Pancreas (tissue), 10 donors: ENCODE results near the gene PSMG3. TPM values are rescaled to one million over a fixed set of nuclear protein-coding genes. Genes with fewer than 3 reads are reported as not detected.
"Not testable (repeated sequence)": the region's sequence is repeated elsewhere in the genome, so short reads cannot be mapped to it uniquely, and the experiment has no call there.

Source experiments
- ATAC-seq, 4 donors: fragments of 200-7000 bp; cut with Tn5 transposase; one replicate each; pipeline versions ENCODE4 v1.8.0 to v1.9.1; 2020; ENCODE audit warnings: mild to moderate bottlenecking in 4 of 4, moderate library complexity in 4 of 4
- DNase-seq, 6 donors: peaks; one replicate each; pipeline ENCODE4 v3.0.0-alpha.2; 2020
- FAIRE-seq: peaks from 2 replicates; lab custom pipeline; 2012; peaks lifted over from hg19 to GRCh38; lab: Jason Lieb, UNC
- H3K27ac ChIP-seq, 4 donors: fragments of 200-600 bp; sonication (generic); 1 replicate in 3 of 4; 2 replicates in 1 of 4; pipeline versions ENCODE4 v1.5.0 to v1.8.0; 2020
- H3K27me3 ChIP-seq, 4 donors: fragments of 200-600 bp; one replicate each; pipeline ENCODE4 v1.8.0; 2021
- H3K36me3 ChIP-seq, 3 donors: fragments of 200-600 bp; sonication (generic) in 1 of 3; one replicate each; pipeline versions ENCODE4 v1.5.0 to v1.8.0; 2020 to 2021
- H3K4me1 ChIP-seq, 3 donors: fragments of 200-600 bp; one replicate each; pipeline ENCODE4 v1.8.0; 2021
- H3K4me3 ChIP-seq, 4 donors: fragments of 200-600 bp; sonication (generic) in 2 of 4; one replicate each; pipeline versions ENCODE4 v1.5.0 to v1.8.0; 2020 to 2021
- H3K9me3 ChIP-seq, 4 donors: fragments of 200-600 bp; one replicate each; pipeline ENCODE4 v1.8.0; 2021
- WGBS, 2 donors: extraction: QIAGEN DNeasy Blood & Tissue Kit; methylation state at CpG; one replicate each; pipeline ENCODE4 v1.1.7; 2013; 5-methylcytosine and 5-hydroxymethylcytosine counted together
- intact Hi-C, 3 donors: fragments of 100-400 bp; cut with DNase I; formaldehyde crosslinking; loops; one replicate each; pipeline versions ENCODE4 v1.11.1 to v1.14.2; 2022
- polyA plus RNA-seq, 2 donors: library from polyadenylated mRNA; stranded (reverse); fragments of 200-250 nt; gene quantifications; one replicate each; pipeline ENCODE4 v1.2.3, GENCODE V29; 2013
- total RNA-seq, 6 donors: library from RNA; stranded (reverse); fragmentation: NEBNext Ultra II Directional in 4 of 6; extraction: Animal tissue kit (Norgen Biotek cat#: 25700) in 4 of 6; gene quantifications; one replicate each; pipeline versions ENCODE4 v1.2.1 to v1.2.4, GENCODE V29; 2021 to 2023
- TF ChIP-seq, protein P1 (sequence below), 4 donors: fragments of 200-600 bp; sonication (generic) in 3 of 4; IDR thresholded peaks; one replicate each; pipeline versions ENCODE4 v1.5.0 to v1.8.0; 2021; ENCODE audit warnings: antibody characterized with exemption in 4 of 4
- donor health status: healthy with polysubstance abuse.
- donor health status: DM: no; HTN: no; CAD: no; lungs with moderate emphysema.
- donor health status: DM: no; HTN: no; CAD: no.
- donor health status: control.
- donor health status: control.
- donor health status: Bipolar disorder and iron deficiency.
- donor health status: DM: yes; HTN: yes; CAD: no.
- donor health status: DM: no; HTN: no; CAD: no.
- donor health status: DM: no; HTN: no; CAD: no.
- donor health status: DM: yes; HTN: yes; CAD: no.

The PSMG3 gene
- total and polyA plus RNA-seq, 8 donors, result 6.7 to 46.1 (median 11.1) TPM

DNA sequence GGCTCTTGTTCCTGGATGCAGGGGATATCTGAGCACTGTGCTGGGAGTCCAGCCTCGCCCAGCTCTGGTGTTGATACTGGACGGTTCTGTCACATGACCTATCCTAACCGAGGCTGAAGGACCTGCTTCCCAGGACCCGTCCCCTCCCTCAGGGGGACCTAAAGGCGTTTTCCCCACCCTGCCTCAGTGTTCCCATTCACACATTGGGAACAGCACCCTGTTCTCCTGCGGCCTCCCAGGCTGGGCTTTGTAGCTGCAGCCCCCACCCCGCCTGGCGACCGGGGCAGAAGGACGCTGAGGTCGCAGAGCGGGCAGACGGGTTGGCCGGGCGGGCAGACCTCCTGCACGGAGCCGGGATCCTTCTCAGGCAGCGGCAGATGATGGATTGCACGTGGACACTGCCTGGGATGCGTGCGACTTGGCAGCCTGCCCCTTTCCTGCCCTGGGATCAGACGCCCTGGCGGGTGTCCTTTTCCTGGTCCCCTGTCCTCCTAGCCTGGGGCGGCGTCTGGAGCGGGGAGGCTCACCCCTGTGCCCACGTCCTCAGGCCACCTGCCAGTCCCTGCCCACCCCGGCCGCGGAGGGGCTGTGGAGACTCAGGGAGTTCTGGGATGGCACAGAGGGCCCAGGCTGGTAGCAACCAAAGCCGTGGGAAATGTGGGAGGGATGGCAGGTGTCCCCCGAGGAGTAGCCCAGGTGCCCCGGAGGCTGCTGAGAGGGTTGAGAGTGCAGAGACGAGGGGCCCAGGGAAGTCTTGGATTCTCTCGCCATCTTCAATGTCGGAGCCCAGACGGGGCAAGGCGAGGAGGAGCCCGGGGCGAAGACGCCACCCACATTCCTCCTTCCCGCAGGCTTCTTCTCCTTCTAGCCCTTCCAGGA is 17.2 kb upstream of the PSMG3 start:
- intact Hi-C loops, result loop anchor here in 1 of 3 donors (10.0 kb wide), 1 partner anchor 628 kb away; no protein-coding TSS in a partner anchor
- Histone ChIP-seq H3K27ac (no peak overlapping the region), H3K9me3 (no peaks in the 10 kb centered on the region), H3K36me3 (no peaks in the 10 kb centered on the region), H3K4me1 (peaks cover 0 to 6% (median 0%) of the 10 kb centered on the region in 3 donors), H3K4me3 (no peak overlapping the region), H3K27me3 (no peaks in the 10 kb centered on the region)
- FAIRE-seq (no peak), DNase-seq (peak in 4 of 6 donors; percentile 39 to 67 (median 53)), ATAC-seq (peak; percentile 64 to 84 (median 70))
- TF ChIP-seq, protein P1, sequence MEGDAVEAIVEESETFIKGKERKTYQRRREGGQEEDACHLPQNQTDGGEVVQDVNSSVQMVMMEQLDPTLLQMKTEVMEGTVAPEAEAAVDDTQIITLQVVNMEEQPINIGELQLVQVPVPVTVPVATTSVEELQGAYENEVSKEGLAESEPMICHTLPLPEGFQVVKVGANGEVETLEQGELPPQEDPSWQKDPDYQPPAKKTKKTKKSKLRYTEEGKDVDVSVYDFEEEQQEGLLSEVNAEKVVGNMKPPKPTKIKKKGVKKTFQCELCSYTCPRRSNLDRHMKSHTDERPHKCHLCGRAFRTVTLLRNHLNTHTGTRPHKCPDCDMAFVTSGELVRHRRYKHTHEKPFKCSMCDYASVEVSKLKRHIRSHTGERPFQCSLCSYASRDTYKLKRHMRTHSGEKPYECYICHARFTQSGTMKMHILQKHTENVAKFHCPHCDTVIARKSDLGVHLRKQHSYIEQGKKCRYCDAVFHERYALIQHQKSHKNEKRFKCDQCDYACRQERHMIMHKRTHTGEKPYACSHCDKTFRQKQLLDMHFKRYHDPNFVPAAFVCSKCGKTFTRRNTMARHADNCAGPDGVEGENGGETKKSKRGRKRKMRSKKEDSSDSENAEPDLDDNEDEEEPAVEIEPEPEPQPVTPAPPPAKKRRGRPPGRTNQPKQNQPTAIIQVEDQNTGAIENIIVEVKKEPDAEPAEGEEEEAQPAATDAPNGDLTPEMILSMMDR (IDR thresholded peaks at IDR 0.05), result no peak
- WGBS, 2 donors, result 22 to 24% methylated on average over 40 to 42 of the region's 42 CpGs

DNA sequence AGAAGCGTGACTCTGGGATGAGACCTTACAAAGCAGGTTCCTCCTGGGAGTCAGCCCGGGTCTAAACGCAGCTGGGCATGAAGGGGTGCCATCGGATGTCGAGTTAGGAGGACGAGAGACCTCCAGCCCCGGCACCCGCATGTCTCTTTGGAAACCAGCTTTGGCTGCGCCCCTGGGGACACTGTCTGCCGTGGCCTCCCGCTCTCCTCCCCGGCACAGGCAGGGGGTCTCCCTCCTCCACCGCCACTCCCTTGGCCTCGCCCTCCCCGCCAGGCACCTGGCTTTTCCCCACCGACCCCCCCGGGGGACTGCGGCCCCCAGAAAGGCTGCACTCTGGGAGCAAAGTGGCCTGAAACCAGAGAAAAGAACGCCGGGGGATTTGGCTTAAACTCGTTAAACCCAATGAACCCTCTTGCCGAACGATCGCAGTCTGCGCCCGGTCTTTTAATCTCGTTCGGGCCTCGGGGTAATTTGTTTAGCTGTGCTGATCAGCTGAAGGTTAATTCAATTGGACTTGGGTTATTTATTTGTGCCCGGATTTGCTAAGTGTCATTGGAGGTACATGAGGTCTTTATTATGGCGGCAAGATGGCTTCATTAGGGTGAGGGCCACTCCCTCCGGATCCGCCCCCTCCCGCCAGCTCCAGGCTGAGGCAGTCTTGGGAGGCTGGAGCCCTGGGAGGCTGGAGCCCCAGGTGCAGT is 16.4 kb upstream of the PSMG3 start:
- intact Hi-C loops, result loop anchor here in 1 of 3 donors (10.0 kb wide), 1 partner anchor 629 kb away; no protein-coding TSS in a partner anchor
- WGBS, 2 donors, result 80 to 82% methylated on average over 34 of the region's 34 CpGs
- TF ChIP-seq, protein P1 (IDR thresholded peaks at IDR 0.05), result no peak
- DNase-seq (peak in 1 of 6 donors; percentile 51), ATAC-seq (no peak), FAIRE-seq (no peak)
- H3K4me3 ChIP-seq, result no peak overlapping the region
- H3K27ac ChIP-seq, result no peak overlapping the region
- H3K9me3 ChIP-seq, result no peaks in the 10 kb centered on the region
- peaks cover 0 to 6% (median 0%) of the 10 kb centered on the region in 3 donors for H3K4me1 ChIP-seq
- H3K36me3 ChIP-seq, result no peaks in the 10 kb centered on the region
- no peaks in the 10 kb centered on the region for H3K27me3 ChIP-seq

DNA sequence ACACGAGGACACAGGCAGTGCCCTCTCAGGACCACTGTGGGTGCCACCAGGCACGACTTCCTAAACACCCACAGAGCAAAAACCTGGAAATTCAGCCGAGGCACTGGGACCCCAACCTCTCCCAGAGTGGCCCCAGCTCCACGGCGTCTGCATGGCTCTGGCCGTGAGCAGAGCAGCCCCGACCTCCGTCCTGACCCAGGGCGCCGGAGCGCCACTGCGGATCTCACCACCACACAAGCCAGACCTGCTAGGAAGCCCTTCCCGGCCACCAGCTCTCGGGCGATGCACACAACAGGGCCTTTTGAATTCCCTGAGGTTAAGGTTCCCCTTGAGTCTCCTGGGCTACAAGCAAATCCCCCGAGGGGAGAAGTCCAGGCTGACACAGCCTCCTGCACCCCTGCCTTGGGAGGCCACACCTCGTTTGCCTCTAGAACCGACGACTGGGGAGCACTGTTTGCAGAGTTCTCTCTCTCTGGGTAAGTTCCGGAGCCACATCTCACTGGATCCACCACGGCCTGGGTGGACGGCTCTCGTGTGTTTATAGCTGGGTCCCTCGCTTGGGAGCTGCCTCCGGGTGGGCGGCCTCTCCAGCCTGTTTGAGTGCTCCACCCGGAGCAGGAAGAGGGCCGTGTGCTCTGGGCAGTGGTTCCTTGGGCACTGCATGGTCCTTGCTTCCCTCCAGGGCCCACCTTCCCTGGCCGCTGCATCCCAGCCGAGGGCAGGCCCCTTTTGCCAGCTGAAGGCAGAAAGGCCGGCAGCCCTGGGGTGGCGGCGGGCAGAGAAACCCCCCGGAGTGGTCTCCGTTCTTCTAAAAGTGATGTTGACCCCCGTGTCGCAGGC is 15.5 kb upstream of the PSMG3 start:
- 87 to 89% methylated on average over 37 of the region's 37 CpGs for WGBS, 2 donors
- ATAC-seq, result no peak
- Histone ChIP-seq H3K27ac (no peak overlapping the region), H3K9me3 (no peaks in the 10 kb centered on the region), H3K36me3 (no peaks in the 10 kb centered on the region), H3K4me1 (peaks cover 0 to 6% (median 0%) of the 10 kb centered on the region in 3 donors), H3K27me3 (no peaks in the 10 kb centered on the region), H3K4me3 (no peak overlapping the region)
- no peak for FAIRE-seq
- TF ChIP-seq, protein P1 (IDR thresholded peaks at IDR 0.05), result no peak
- intact Hi-C loops, result loop anchor here in 1 of 3 donors (10.0 kb wide), 1 partner anchor 629 kb away; no protein-coding TSS in a partner anchor
- DNase-seq, result peak in 1 of 6 donors; percentile 66

DNA sequence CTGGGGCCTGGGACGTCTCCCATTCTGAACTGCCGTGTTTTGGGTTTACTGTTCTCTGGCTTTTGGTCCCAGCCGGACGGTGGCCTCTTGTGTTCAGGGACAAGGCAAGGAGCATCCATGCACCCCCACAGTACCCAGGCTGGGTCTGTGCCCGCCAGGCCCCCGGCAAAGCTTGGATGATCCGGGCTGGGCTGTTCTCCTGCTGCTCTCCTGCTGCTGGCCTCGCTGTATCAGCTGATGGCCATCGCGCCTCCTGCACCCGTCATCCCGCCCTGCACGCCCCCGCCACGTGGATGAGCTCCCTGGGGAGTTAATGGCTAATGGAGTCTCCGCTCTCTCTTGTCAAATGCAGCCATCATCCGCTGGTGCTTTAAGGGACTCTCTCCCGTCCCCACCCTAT is 14.9 kb upstream of the PSMG3 start:
- ATAC-seq (no peak), FAIRE-seq (no peak), DNase-seq (peak in 1 of 6 donors; percentile 60)
- TF ChIP-seq, protein P1 (IDR thresholded peaks at IDR 0.05), result no peak
- intact Hi-C loops, result loop anchor here in 1 of 3 donors (10.0 kb wide), 1 partner anchor 630 kb away; no protein-coding TSS in a partner anchor
- no peaks in the 10 kb centered on the region for H3K9me3 ChIP-seq
- peaks cover 0 to 6% (median 0%) of the 10 kb centered on the region in 3 donors for H3K4me1 ChIP-seq
- H3K27ac ChIP-seq, result no peak overlapping the region
- H3K4me3 ChIP-seq, result no peak overlapping the region
- H3K27me3 ChIP-seq, result no peaks in the 10 kb centered on the region
- no peaks in the 10 kb centered on the region for H3K36me3 ChIP-seq
- WGBS, 2 donors, result 90 to 94% methylated on average over 18 of the region's 18 CpGs

DNA sequence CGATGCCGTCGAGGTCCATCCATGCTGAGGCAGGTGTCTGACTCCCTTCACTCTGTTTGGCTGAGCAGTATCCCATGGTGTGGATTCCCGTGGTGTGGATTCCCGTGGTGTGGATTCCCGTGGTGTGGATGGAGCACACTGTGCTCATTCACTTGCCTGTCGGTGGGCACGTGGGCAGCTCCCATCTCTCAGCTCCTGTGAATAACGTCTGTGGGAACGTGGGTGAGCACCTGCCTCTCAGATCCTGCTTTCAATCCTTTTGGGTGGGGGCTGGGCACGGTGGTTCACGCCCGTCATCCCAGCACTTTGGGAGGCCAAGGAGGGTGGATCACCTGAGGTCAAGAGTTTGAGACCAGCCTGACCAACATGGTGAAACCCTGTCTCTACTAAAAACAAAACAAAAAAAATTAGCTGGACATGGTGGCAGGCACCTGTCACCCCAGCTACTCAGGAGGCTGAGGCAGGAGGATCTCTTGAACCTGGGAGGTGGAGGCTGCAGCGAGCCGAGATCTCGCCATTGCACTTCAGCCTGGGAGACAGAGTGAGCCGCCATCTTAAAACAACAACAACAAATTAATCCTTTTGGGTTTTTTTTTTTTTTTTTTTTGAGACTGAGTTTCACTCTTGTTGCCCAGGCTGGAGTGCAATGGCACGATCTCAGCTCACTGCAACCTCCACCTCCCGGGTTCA is 13.6 kb upstream of the PSMG3 start:
- FAIRE-seq, H3K4me3 ChIP-seq, H3K4me1 ChIP-seq, DNase-seq, ATAC-seq, H3K27ac ChIP-seq, H3K36me3 ChIP-seq, H3K9me3 ChIP-seq, H3K27me3 ChIP-seq: not testable (repeated sequence)
- intact Hi-C loops, result loop anchor here in 1 of 3 donors (10.0 kb wide), 1 partner anchor 631 kb away; no protein-coding TSS in a partner anchor
- 83 to 88% methylated on average over 19 of the region's 19 CpGs for WGBS, 2 donors
